HEK293 (cell line): Measurements from ENCODE around the gene GLCE.
"Not testable (repeated sequence)": the region's sequence is repeated elsewhere in the genome, so short reads cannot be mapped to it uniquely, and the experiment has no call there.

Experiments
- CTCF ChIA-PET: fragments of 350-600 bp; formaldehyde crosslinking; extraction: SDS; loops from one replicate; lab custom pipeline; 2021; ENCODE audit warnings: antibody characterized with exemption; lab: Yijun Ruan, JAX
- POLR2A ChIA-PET: fragments of 300-600 bp; formaldehyde crosslinking; extraction: SDS; loops from one replicate; lab custom pipeline; 2020; ENCODE audit warnings: antibody characterized with exemption, inconsistent platforms; lab: Yijun Ruan, JAX
- H3K27ac ChIP-seq: fragments of 200-500 bp; sonication (Bioruptor generic); 2 replicates; pipeline ENCODE4 v1.5.1; 2014; ENCODE audit warnings: low read depth, low read length, control low read depth, inconsistent platforms; ENCODE audit errors: extremely low read depth
- H3K36me3 ChIP-seq, 2 experiments: fragments of 200-500 bp in 1 of 2; sonication (Bioruptor generic) in 1 of 2; 1 replicate in 1 of 2; 2 replicates in 1 of 2; pipeline ENCODE4 v1.5.1; 2014 to 2017; ENCODE audit warnings: inconsistent platforms in 2 of 2, low read length in 2 of 2; ENCODE audit not compliant: control insufficient read depth in 2 of 2, insufficient read depth in 1 of 2
- H3K4me1 ChIP-seq: fragments of 200-500 bp; sonication (Bioruptor generic); 2 replicates; pipeline ENCODE4 v1.5.1; 2014; ENCODE audit warnings: mild to moderate bottlenecking, low read length, inconsistent platforms; ENCODE audit not compliant: control insufficient read depth, insufficient read depth
- H3K4me3 ChIP-seq: 2 replicates; pipeline ENCODE4 v1.5.1; 2011; ENCODE audit warnings: low read depth, mild to moderate bottlenecking, control low read depth, low read length, moderate library complexity
- H3K9me3 ChIP-seq: fragments of 200-500 bp; sonication (Bioruptor generic); 2 replicates; pipeline ENCODE4 v1.5.1; 2014; ENCODE audit warnings: low read depth, low read length, inconsistent platforms; ENCODE audit not compliant: control insufficient read depth, insufficient read depth
- EGR2 ChIP-seq: fragments of 450-650 bp; formaldehyde crosslinking; IDR thresholded peaks from 2 replicates; pipeline ENCODE4 v1.5.1; 2016; ENCODE audit warnings: low read depth, missing biosample characterization, missing genetic modification characterization
- ELK4 ChIP-seq: IDR thresholded peaks from 2 replicates; pipeline ENCODE4 v1.6.1; 2011; ENCODE audit warnings: mild to moderate bottlenecking, low read depth, low read length, borderline replicate concordance
- GLIS1 ChIP-seq: fragments of 450-650 bp; formaldehyde crosslinking; IDR thresholded peaks from 2 replicates; pipeline ENCODE4 v1.5.1; 2016; ENCODE audit warnings: missing biosample characterization, missing genetic modification characterization
- HOXD13 ChIP-seq: sonication (generic); formaldehyde crosslinking; IDR thresholded peaks from 2 replicates; pipeline ENCODE4 v1.8.0; 2022; ENCODE audit warnings: missing genetic modification reagents, borderline replicate concordance
- KLF7 ChIP-seq: fragments of 450-650 bp; formaldehyde crosslinking; IDR thresholded peaks from 2 replicates; pipeline ENCODE4 v1.5.1; 2016; ENCODE audit warnings: missing biosample characterization, missing genetic modification characterization, borderline replicate concordance
- PATZ1 ChIP-seq: fragments of 450-650 bp; formaldehyde crosslinking; IDR thresholded peaks from 2 replicates; pipeline ENCODE4 v1.5.1; 2016; ENCODE audit warnings: missing biosample characterization, missing genetic modification characterization
- PRDM4 ChIP-seq: fragments of 450-650 bp; formaldehyde crosslinking; IDR thresholded peaks from 2 replicates; pipeline ENCODE4 v1.5.1; 2017; ENCODE audit warnings: missing biosample characterization, missing genetic modification characterization
- YY2 ChIP-seq: fragments of 450-650 bp; formaldehyde crosslinking; IDR thresholded peaks from 2 replicates; pipeline ENCODE4 v1.5.1; 2016; ENCODE audit warnings: missing biosample characterization, missing genetic modification characterization
- ZBTB20 ChIP-seq: fragments of 450-650 bp; formaldehyde crosslinking; IDR thresholded peaks from 2 replicates; pipeline ENCODE4 v1.5.1; 2016; ENCODE audit warnings: missing biosample characterization, missing genetic modification characterization
- ZFHX2 ChIP-seq: fragments of 450-650 bp; formaldehyde crosslinking; conservative IDR thresholded peaks from 2 replicates; pipeline ENCODE4 v1.5.1; 2016; ENCODE audit warnings: missing biosample characterization, missing genetic modification characterization
- ZFP3 ChIP-seq: fragments of 450-650 bp; formaldehyde crosslinking; IDR thresholded peaks from 2 replicates; pipeline ENCODE4 v1.5.1; 2016; ENCODE audit warnings: low read depth, missing biosample characterization, missing genetic modification characterization
- ZNF133 ChIP-seq: fragments of 450-650 bp; formaldehyde crosslinking; IDR thresholded peaks from 2 replicates; pipeline ENCODE4 v1.5.1; 2016; ENCODE audit warnings: missing biosample characterization, missing genetic modification characterization
- ZNF146 ChIP-seq: fragments of 450-650 bp; formaldehyde crosslinking; IDR thresholded peaks from 2 replicates; pipeline ENCODE4 v1.5.1; 2016; ENCODE audit warnings: missing biosample characterization, missing genetic modification characterization
- ZNF2 ChIP-seq: fragments of 450-650 bp; formaldehyde crosslinking; IDR thresholded peaks from 2 replicates; pipeline ENCODE4 v1.5.1; 2016; ENCODE audit warnings: missing biosample characterization, missing genetic modification characterization
- ZNF350 ChIP-seq: fragments of 450-650 bp; formaldehyde crosslinking; IDR thresholded peaks from 2 replicates; pipeline ENCODE4 v1.5.0; 2017; ENCODE audit warnings: missing biosample characterization, mild to moderate bottlenecking, missing genetic modification characterization
- ZNF48 ChIP-seq: fragments of 450-650 bp; formaldehyde crosslinking; IDR thresholded peaks from 2 replicates; pipeline ENCODE4 v1.5.1; 2016; ENCODE audit warnings: missing biosample characterization, missing genetic modification characterization
- ZNF529 ChIP-seq: fragments of 450-650 bp; formaldehyde crosslinking; IDR thresholded peaks from 2 replicates; pipeline ENCODE4 v1.5.1; 2017; ENCODE audit warnings: missing genetic modification characterization, missing biosample characterization; ENCODE audit not compliant: insufficient replicate concordance
- ZNF610 ChIP-seq: fragments of 450-650 bp; formaldehyde crosslinking; IDR thresholded peaks from 2 replicates; pipeline ENCODE4 v1.5.1; 2016; ENCODE audit warnings: missing biosample characterization, missing genetic modification characterization, borderline replicate concordance
- ZNF670 ChIP-seq: fragments of 450-650 bp; formaldehyde crosslinking; IDR thresholded peaks from 2 replicates; pipeline ENCODE4 v1.5.1; 2016; ENCODE audit warnings: missing biosample characterization, missing genetic modification characterization, low read depth
- ZNF707 ChIP-seq: fragments of 450-650 bp; formaldehyde crosslinking; IDR thresholded peaks from 2 replicates; pipeline ENCODE4 v1.5.1; 2016; ENCODE audit warnings: missing biosample characterization, missing genetic modification characterization
- ZNF768 ChIP-seq: fragments of 450-650 bp; formaldehyde crosslinking; IDR thresholded peaks from 2 replicates; pipeline ENCODE4 v1.5.1; 2018; ENCODE audit warnings: missing biosample characterization, mild to moderate bottlenecking, missing genetic modification characterization
- ZNF785 ChIP-seq: fragments of 450-650 bp; formaldehyde crosslinking; IDR thresholded peaks from 2 replicates; pipeline ENCODE4 v1.5.1; 2016; ENCODE audit warnings: missing biosample characterization, missing genetic modification characterization
- ZNF791 ChIP-seq: fragments of 450-650 bp; formaldehyde crosslinking; IDR thresholded peaks from 2 replicates; pipeline ENCODE4 v1.5.1; 2016; ENCODE audit warnings: missing biosample characterization, missing genetic modification characterization
- ZNF843 ChIP-seq: fragments of 450-650 bp; formaldehyde crosslinking; IDR thresholded peaks from 2 replicates; pipeline ENCODE4 v1.5.1; 2016; ENCODE audit warnings: missing biosample characterization, missing genetic modification characterization

GLCE gene

GRCh38 chr15:69153587-69153986 is 6.8 kb upstream of the GLCE start:
- CTCF ChIA-PET = interaction anchor here (1.3 kb wide), 1 partner anchor 8 kb away, joined by 7 read pairs; no protein-coding TSS in a partner anchor

GRCh38 chr15:69154078-69154477 is 6.4 kb upstream of the GLCE start:
- TF ChIP-seq ZNF2 (no peak), ZNF350 (tag by site-specific recombination) (no peak), HOXD13 (CRISPR knock-in tag) (no peak), ZNF133 (peak; percentile 88)
- Histone ChIP-seq H3K4me3 (no peak overlapping the region), H3K9me3 (no peaks in the 10 kb centered on the region), H3K36me3 (no peaks in the 10 kb centered on the region), H3K4me1 (no peaks in the 10 kb centered on the region), H3K27ac (no peak overlapping the region)
- CTCF ChIA-PET = interaction anchor here (0.5 to 1.3 kb wide), 2 partner anchors 8 to 1483 kb away, joined by 3 to 7 read pairs; no protein-coding TSS in a partner anchor
- POLR2A ChIA-PET = interaction anchor here (1.0 kb wide), 1 partner anchor 9 kb away, joined by 4 read pairs; no protein-coding TSS in a partner anchor

More at GRCh38 chr15:69153587-69153986, 6.8 kb upstream of the GLCE start:
- not testable (repeated sequence) for H3K27ac ChIP-seq, H3K9me3 ChIP-seq, H3K4me1 ChIP-seq, H3K4me3 ChIP-seq, H3K36me3 ChIP-seq
- peak; percentile 93 for TF ChIP-seq ZNF146 (tag by site-specific recombination)
- POLR2A ChIA-PET = interaction anchor here (1.0 kb wide), 1 partner anchor 8 kb away, joined by 4 read pairs; no protein-coding TSS in a partner anchor

GRCh38 chr15:69154684-69155083 is 5.8 kb upstream of the GLCE start:
- TF ChIP-seq ZFHX2 (tag by site-specific recombination) = peak; percentile 78
- no peak for TF ChIP-seq ELK4
- no peak for TF ChIP-seq PRDM4 (tag by site-specific recombination)
- no peak for TF ChIP-seq ZNF785 (tag by site-specific recombination)
- no peak for TF ChIP-seq ZNF707 (tag by site-specific recombination)
- no peak for TF ChIP-seq YY2
- TF ChIP-seq ZFP3 (tag by site-specific recombination) = no peak
- TF ChIP-seq KLF7 (tag by site-specific recombination) = no peak
- no peak for TF ChIP-seq ZNF610 (tag by site-specific recombination)
- TF ChIP-seq PATZ1 (tag by site-specific recombination) = no peak
- TF ChIP-seq ZNF48 (tag by site-specific recombination) = no peak
- TF ChIP-seq ZBTB20 (tag by site-specific recombination) = no peak
- TF ChIP-seq EGR2 (tag by site-specific recombination) = peak; percentile 69; the same call in 1 of the 2 replicates
- no peak for TF ChIP-seq ZNF529 (tag by site-specific recombination)
- TF ChIP-seq ZNF791 (tag by site-specific recombination) = no peak
- no peak for TF ChIP-seq ZNF670 (tag by site-specific recombination)
- TF ChIP-seq ZNF843 (tag by site-specific recombination) = no peak
- TF ChIP-seq ZNF768 (tag by site-specific recombination) = no peak
- TF ChIP-seq GLIS1 (tag by site-specific recombination) = 0 out of 2 replicates have a peak, but pooled peaks have one; percentile 29
- POLR2A ChIA-PET = no interaction called here
- Histone ChIP-seq H3K4me3 (no peak overlapping the region), H3K27ac (no peak overlapping the region), H3K9me3 (no peaks in the 10 kb centered on the region), H3K4me1 (no peaks in the 10 kb centered on the region), H3K36me3 (no peaks in the 10 kb centered on the region)
- CTCF ChIA-PET = interaction anchor here (0.5 to 1.3 kb wide), 2 partner anchors 9 to 1484 kb away, joined by 3 to 7 read pairs; no protein-coding TSS in a partner anchor
